ENCODE measurements around the gene DES.

- TF ChIP-seq TAF1 (IDR thresholded peaks at IDR 0.05; ENCODE audit: borderline replicate concordance, insufficient read depth, low read length), result no peak
- TF ChIP-seq POLR2AphosphoS5 (IDR thresholded peaks at IDR 0.05; ENCODE audit: low read depth, low read length), result no peak
- no peak for TF ChIP-seq REST (IDR thresholded peaks at IDR 0.05; ENCODE audit: insufficient read depth in 1 of 2, low read depth in 2 of 2, low read length in 2 of 2)
- no peak for TF ChIP-seq SIN3A (IDR thresholded peaks at IDR 0.05; ENCODE audit: borderline replicate concordance, insufficient read depth, low read length)
These were observed 12.7 kb upstream of the DES start for GRCh38 chr2:219405451-219405850.

Data from PFSK-1 (cell line).